ENCODE data around the gene NFATC1.

Gene NFATC1

GRCh38 chr18:79395761-79396404 is at the start of gene NFATC1:
NFATC1 (plus strand) TSS chr18:79395930; CDS start chr18:79396225, 295 bp downstream.
- peak; percentile 85 to 91 for DNase-seq

DNA sequence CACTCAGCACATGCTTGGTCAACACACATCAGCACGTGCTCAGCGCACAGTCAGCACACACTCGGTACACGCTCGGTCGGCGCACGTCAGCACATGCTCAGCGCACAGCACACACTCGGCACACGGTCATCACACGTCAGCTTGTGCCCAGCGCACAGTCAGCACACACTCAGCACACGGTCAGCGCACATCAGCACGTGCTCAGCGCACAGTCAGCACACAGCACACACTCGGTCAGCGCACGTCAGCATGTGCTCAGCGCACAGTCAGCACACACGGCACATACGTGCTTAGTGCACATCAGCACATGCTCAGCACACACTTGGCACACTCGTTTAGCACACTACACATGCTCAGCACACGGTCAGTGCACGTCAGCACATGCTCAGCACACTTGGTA is 49.7 kb upstream of the NFATC1 start:
- no peak for DNase-seq

DNA sequence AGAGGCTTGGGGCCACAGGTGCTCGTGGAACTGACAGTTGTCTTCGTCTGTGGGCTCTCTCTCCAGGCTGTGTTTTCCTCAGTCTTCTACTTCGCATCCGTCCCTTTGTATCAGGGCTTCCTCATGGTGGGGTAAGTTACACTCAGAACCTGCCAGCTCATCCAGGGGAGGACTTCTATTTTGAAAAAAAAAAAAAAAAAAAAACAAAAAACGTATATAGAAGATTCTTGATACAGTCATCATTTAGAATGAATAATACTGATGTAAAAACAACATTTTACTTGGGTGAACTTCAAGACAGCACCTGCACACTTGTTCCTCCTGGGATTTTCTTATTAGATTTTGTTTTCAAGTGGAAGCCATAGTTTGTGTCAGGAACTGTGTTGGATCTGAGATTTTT is 47.7 kb upstream of the NFATC1 start:
- DNase-seq, result no peak

- DNase-seq, result no peak
These were observed 43.3 kb upstream of the NFATC1 start for GRCh38 chr18:79352432-79352831.

DNA sequence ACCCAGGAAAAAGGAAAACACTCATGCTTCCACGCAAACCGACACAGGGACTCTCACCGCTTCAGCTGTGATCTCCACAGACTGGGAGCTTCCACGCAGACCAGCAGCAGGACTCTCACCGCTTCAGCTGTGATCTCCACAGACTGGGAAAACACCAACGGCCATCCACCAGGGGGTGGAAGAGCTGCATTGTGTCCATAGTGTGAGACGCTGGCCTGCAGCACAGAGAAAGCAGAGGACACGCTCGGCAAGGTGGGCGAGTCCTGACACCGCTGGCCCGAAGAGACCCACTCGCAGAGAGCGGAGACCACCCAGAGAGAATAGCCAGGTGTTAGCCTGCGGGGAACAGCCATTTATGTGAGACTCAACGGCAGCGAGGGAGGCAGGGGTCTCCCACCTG is 42.5 kb upstream of the NFATC1 start:
- DNase-seq, result peak in 1 of 2 experiments; percentile 9

DNA sequence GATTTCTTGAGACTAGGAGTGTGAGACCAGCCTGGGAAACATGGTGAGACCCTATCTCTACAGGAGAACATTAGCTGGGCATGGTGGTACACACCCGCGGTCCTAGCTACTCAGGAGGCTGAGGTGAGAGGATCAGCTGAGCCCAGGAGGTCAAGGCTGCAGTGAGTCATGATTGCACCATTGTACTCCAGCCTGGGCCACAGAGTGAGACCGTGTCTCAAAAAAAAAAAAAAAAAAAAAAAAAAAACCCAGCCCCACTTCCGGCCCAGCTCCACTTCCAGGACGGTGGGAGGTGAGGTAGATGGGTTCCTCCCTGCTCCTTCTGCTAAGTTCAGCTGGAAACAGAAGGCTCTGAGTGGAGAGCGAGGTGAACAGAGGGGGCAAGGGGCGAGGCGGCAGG is 41.4 kb upstream of the NFATC1 start:
- DNase-seq, result peak in 1 of 2 experiments; percentile 5

GRCh38 chr18:79355433-79356335 is 40.0 kb upstream of the NFATC1 start:
- DNase-seq, result no peak

DNA sequence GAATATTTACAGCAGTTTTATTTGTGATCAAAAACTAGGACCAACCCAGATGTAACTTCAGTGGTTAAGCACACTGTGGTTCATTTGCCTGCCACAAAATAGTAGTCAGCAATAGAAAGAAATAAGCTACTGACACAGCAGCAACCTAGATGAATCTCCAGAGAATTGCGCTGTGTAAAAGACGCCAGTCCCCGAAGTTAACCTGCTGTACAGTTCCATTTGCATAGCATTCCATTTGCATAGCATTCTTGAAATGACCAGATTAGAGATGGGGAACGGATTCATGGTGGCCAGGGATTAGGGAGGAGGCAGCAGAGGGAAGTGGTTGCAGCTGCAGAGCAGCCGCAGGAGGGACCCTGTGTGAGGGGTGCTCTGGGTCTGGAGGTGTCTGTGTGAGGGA is 39.3 kb upstream of the NFATC1 start:
- no peak for DNase-seq

- DNase-seq, result no peak
These were observed 34.8 kb upstream of the NFATC1 start for GRCh38 chr18:79360933-79361332.

DNA sequence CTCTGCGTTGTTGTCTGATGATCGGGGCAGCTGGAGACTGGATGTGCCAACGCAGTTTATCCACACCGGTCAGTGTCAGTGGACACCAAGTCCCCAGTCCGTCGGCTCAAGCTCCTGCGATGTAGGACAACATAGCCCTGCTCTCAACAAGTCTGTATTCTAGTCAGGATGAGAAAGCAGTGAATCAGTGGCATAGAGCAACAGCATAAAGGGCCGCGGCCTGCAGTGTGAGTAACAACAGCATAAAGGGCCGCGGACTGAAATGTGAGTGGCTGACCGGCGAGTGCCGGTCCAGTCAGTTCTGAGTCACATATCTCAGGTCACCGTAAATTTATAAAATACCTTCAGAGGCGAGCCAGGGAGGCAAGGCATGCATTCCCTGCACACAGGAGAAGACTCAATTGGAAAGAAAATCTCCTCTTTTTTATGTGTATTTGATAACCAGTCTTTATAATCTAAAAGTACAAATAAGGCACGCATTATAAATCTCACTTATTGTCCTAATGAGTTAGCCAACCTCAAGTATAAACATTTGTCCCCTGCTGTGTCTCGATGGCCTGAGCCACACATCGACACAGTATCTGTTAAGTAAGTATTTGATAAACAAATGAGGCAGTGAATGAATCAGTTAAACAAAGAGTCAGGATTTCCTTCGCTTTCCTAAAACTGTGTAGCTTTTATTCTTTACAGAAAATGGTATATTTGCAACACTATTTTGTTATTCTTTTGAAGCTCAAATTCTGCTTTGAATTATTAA is 33.8 kb upstream of the NFATC1 start:
- no peak for DNase-seq

DNA sequence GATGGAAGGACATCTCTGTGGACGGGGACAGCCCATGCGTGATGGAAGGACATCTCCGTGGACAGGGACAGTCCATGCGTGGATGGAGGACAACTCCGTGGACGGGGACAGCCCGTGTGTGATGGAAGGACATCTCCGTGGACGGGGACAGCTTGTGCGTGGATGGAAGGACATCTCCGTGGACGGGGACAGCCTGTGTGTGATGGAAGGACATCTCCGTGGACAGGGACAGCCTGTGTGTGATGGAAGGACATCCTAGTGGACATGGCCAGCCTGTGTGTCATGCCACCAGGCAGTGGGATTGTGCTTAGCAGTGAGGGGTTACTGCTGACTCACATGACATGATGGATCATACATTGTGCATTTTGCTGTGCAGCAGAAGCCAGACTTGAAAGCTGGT is 30.0 kb upstream of the NFATC1 start:
- DNase-seq, result no peak

DNA sequence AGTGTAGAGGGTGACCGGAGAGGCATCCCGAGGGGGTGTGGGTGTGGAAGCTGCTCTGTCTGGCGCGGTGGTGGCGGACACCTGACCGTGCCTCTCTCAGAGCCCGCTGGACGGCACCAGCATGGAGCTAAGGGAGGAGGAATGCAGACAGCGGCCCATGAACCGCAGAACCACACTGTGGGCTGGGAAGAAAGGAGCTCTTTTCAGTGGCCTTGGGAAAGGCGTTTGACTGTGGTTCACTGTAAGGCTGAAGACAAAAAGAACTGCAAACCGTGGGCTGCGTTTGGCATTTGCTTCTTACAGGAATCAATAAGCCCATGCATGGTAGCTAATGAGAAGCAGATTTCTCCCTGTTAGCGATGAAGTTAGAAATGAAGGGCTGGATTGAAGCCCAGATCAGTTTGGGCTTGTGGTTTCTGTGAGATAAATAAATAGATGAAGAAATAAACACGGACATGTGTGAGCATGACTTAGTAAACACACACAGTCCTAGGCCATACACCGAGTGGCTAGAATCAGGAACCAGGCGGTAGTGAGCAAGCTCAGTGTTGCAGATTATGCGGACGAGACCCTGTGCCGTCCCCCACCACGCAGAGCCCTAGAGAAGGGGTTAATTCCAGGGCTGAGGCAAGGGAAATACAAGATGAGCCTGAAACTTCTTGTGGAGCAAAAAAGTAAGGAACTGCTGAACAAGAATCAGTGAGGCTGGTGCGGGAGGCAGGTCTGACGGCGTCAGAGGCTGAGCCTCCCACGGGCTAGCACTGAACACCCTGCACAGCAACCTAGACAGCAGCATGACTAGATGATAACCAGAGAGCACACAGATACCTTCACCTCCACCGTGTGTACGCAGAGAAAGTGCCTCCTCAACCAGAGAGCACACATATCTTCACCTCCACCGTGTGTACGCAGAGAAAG is 29.3 kb upstream of the NFATC1 start:
- DNase-seq, result no peak

DNA sequence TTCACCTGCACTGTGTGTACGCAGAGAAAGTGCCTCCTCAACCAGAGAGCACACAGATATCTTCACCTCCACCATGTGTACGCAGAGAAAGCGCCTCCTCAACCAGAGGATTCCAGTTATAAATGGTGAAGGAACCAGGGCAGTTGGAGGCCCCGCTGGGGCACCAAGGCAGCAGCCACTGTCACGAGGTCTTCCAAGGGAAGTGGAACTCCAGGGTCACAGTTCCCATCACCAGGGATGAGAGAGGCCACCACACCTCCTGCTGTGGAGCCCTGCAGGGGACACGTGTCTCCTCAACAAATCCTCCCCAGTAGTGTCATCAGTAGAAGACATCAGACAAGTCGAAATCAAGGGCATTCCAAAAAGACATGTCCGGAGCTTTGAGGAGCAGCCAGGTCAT is 28.2 kb upstream of the NFATC1 start:
- DNase-seq, result no peak

GRCh38 chr18:79367989-79368388 is 27.7 kb upstream of the NFATC1 start:
- no peak for DNase-seq

DNA sequence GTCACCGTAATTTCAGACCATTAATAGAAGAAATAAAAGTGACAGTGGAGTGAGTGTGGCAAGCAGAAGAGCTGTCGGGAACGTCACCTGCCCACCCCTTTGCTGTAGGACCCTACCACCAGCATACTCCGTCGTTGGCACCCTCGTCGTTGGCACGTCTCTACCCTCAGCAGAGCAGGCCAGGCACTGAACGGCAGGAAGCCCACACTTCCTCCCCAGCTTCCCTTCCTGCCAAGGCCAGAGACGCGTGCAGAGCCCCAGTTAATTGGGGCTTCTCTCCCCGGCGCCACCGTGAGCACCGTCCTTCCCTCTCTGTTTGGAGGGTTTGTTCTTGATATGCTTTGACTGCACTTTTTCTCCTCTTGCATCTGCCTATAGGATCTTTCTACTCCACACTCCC is 27.0 kb upstream of the NFATC1 start:
- no peak for DNase-seq

DNA sequence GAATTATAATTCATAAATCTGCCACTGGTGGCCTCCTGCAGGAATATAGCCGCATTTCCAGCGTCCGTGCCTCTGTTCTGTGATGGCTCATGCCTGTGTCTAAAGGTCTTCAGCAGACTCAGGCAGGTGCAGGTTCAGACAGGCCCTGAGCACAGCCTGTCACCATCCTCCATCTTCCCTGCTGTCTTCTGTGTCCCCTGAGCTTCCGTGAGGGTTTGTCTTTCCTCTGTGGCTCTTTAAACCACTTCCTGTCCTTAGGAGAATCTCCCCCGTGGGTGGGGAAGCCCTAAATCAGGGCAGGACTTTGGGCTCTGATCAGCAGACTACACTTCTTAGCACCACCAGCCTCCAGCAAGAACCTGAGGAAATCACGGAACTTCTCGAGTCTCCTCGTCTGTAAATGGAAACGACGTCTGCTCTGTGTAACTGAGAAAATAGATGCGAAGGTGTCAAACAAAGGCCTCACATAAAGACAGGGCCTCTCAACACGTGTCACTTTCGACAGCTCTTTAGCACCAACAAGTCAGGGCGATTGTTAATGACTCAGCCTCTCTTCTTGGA is 24.1 kb upstream of the NFATC1 start:
- DNase-seq, result no peak

DNA sequence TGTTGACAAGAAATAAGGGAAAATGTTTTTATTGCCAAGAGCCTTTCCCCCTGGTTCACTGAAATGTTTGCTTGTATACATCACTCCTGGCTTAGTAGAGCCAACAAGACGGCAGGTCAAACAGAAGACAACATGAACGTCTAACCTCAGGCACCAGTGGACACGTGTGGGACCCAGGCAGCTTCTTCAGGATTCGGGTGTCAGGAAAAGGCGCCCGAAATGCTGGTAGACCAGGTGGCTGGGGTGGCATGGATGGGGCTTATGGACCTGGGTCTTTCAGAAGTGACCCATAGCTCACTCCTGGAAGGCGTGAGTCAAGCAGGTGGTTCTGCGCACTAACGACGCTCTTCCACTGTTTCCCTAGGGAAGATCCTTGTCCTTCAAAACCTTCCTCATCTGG is 23.3 kb upstream of the NFATC1 start:
- DNase-seq, result no peak

DNA sequence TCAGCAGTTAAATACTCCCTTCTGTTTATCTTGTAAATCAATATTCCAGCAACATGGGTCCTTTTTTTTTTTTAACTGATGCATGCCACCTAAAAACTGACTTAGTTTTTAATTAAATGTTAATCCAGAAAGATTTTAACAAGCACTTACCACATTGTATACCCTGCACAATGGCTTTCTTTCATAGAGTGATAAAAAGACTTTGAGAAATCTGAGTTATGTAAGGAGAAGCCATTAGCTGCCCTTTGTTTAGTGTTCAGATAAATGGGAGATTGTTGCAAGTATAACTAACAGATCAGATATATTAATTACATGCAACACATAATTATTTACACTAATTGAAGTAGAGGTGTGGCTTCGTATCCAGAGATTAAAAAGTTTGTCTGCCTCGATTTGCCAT is 22.7 kb upstream of the NFATC1 start:
- DNase-seq, result no peak

DNA sequence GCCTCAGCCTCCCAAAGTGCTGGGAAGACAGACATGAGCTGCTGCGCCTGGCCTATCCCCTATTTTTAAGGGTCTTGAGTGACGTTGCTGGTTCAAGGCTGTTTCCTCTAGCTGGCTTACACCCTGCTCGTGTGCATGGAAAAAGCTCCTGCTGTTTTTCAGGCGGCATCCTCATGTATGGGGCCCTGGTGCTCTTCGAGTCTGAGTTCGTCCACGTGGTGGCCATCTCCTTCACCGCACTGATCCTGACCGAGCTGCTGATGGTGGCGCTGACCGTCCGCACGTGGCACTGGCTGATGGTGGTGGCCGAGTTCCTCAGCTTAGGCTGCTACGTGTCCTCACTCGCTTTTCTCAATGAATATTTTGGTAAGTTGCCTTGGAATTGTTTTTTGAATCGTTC is 22.0 kb upstream of the NFATC1 start:
- DNase-seq, result no peak

DNA sequence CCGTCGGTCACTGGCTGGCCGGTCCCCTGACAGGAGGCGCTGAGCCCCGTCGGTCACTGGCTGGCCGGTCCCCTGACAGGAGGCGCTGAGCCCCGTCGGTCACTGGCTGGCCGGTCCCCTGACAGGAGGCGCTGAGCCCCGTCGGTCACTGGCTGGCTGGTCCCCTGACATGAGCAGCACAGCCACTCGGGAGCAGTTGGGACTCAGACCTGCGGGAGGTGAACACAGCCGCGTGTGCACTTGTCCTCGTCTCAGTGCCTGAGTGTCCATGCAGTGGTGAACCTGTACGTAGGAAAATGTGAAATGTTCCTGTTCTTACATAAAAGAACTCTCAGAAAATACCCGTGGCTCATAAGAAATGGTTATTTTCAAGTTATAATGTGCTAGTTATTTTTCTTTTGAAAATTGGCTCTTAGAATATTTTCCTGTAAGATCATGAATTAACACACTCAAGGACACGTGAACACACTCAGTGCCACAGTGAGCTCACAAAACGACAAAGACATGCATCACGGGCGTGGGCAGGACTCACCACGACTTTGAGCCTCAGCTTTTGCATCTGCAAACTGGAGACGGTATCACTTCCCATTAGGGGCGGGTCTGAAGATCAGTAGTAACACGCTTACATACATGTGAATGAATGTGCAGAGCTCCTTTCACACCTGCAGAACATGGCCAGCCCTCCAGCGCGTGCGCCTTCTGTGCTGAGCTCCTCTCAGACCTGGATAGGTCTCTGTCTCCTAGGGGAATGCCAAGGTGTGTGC is 21.1 kb upstream of the NFATC1 start:
- no peak for DNase-seq

DNA sequence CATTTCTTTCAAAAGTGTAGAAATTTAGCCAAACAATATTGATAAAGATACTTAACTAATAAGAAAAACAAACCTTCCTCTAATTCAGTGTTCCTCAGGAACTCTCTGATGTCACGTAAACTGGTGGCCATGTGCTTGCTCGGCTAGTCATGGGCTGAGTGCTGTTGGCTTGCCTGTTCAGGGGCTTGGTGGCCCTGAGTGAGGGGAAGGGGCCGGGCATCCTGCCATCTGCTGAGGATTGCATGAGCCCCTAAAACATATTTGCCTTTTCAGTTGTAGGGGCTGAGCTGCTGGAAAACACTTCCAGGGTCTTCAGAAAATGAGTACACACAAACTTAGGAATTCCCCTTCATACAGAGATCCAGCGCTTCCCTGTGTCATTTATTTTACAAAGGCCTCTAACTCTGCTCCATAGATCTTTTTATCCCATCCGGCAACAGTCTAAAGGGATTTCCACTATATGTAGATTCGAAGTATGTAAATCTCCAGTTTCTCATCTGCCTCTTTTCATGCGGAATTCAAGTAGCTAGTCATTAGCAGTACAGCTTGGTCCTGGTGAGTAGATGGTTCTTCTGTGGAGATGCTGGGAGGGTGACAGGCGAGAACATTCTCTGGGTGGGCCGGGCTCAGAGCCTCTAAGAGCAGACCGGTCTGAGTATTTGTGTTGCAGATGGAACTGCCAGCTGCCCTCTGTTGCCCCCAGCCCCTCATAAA is 20.1 kb upstream of the NFATC1 start:
- no peak for DNase-seq
